GM03348 (cell line): Measurements from ENCODE around the gene KATNAL2.
A peak's percentile ranks its signal among the peaks of the same experiment; 100 is the strongest.
"Not testable (repeated sequence)": the region's sequence is repeated elsewhere in the genome, so short reads cannot be mapped to it uniquely, and the experiment has no call there.

Source experiments
- DNase-seq: peaks from one replicate; pipeline ENCODE4 v3.0.0; 2012; ENCODE audit warnings: low spot score

The KATNAL2 gene

DNA sequence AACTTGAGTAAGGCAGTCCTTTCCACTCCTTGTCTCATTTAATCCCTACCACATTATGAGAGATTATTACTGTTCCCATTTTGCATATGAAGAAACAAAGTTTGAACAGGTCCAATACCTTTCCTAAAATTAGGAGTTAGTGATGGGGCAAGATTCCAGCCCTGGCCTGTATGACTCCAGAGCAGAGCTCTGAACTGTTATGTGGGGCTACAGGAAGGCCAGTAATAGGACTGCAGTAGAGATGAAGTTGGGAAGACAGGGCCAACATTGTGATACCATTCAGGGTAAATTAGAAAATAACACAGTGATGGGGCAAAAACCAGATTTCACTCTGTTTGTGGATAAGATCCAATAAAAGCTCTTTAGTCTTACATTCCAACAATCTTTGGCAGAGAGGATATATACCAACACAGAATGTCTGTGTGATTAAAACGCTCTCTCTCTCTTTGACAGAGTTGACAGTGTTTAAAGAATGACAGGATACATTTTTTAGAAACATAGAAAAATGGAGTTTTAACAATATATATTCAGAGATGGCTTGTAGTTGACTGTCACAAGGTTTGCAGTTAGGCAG is 22.7 kb downstream of the KATNAL2 start:
- no peak for DNase-seq

DNA sequence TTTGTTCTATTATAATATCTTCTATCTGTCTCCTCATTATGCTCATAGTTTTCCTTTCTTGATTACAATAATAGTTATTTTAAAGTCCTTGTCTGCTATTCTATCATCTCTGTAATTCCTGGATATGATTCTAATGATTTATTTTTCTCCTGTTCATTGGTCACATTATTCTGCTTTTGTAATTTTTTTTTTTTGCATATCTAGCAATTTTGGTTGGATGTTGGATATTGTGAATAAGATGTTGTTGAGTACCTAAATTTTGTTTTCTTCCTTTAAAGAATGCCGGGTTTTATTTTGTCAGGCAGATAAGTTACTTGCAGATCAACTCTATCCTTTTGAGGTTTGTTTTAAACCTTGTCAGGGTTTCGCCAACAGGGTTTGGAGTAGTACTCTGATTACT is 25.2 kb downstream of the KATNAL2 start:
- DNase-seq: no peak

DNA sequence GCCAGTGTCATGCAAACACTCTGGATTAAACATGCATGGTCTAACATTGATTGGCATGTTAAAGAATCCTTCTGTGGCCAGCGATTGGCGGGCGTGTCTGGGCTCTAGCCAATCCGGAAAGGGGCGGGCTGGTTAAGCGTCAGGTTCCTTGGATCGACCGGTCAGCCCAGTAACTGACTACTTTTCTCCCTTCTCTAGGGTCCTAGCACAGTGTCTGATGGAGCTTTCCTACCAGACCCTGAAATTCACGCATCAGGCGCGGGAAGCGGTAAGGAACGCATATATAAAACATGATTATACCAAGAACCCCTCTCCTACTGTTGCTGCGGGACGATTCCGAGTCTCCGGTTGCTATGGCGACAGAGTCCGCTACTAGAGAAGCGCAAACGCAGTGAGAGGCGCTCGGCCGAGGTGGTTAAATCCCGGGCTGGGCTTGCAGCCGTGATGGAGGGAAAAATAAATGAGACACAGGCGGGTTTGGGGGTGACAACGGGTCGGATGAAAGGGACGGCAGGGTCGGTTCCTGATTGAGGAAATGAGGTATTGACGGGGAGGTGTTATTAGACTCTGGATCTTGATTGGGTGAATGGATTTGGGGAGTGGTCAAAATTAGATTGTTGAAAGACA is 29.4 kb downstream of the KATNAL2 start:
- DNase-seq: peak; percentile 91

DNA sequence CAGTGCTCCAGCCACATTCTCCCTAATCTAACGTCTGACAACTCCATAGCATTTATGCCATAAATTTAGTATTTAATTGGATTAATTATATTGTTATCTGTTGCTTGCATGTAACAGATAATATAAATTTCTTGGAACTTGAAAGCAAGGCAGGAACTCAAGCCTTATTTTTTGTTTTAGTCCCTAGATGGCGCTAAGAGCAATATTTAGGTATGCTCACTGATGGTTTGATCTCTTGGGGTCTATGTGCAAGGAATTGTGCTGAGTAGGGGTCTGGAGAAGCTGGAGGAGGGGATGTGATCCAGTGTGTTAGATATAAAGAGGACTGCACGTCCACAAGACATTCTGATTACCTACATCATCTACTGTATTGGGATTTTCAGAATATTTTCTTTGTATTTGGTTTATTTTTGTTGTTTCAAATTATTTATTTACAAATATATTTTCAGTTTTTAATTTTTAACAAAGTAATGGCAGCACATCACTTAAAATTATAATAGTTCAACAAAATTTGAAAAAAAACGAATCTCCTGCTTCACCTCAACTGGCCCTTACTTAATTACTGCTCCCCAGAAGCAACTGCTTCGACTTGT is 32.8 kb downstream of the KATNAL2 start:
- peak; percentile 36 for DNase-seq

DNA sequence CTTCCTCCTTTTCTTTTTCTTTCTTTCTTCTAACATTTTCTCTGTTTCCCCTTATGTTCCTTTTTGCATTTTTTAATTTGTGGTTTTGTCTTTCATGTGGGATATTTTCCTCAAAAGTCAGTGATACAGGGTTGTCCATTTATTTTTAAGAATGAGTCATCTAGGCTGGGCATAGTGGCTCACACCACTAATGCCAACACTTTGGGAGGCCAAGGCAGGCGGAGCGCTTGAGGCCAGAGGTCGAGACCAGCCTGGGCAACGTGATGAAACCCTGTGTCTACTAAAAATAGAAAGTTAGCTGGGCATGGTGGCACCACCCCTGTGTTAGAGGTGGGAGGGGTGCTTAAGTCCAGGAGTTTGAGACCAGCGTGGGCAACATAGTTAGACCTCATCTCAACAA is 35.8 kb downstream of the KATNAL2 start:
- DNase-seq: no peak

DNA sequence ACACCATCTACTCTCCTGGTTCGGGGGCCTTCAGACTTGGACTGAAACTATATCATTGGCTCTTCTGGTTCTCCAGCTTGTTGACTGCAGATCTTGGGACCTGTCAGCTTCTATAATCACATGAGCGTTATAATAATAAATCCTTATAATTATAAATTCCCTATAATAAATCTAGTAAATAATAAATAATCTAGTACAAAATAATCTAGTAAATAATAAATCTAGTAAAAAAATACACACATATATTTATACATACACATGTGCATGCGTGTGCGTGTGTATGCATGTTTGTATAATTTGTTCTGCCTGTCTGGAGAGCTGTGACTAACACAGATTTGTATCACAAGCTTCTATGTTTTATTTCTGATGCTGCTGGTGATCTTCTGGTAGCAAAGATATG is 40.8 kb downstream of the KATNAL2 start:
- DNase-seq: no peak

DNA sequence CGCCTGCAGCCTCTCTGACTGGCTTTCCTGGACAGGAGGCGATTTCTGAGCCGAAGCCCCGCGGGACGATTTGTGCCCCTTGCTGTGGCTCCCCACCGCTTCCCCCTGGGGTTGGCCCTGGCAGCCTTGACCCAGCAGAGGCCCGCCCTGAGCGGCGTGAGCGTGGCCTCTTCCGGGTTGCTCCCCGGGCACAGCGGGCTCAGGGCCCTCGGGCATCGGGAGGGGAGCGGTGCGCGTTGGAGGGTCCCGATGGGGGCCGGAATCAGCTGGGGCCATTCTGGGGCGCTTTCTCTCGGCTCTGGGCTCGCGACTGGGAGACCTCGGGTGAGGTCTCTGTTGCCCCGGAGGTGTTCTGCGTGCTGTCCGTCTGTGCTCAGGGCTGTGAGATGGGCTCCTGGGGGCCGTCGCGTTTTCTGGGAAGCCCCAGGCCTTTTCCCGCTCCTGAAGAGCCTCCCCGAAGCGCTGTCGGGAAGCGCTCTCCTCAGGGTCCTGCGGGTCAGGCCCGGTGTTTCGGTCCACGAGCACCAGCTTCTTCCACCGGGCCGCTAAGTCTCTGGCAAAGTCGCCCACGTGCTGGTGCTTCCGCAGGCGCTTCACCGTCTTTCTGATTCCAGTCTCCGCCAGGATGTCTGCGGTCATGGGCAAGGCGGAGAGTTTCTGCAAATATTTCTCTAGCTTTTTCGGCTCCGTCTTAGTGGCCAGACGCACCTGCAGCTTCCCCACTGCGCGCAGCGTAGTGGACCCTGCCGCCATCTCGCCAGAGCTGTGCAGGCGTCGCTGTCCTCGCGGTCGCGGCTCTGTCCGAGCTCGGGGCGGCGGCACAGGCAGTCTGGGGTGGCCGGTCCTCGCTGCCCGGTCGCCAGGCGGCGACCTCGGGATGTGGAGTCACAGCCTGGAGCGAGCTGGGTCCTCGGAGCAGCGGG is 46.5 kb downstream of the KATNAL2 start:
- not testable (repeated sequence) for DNase-seq

DNA sequence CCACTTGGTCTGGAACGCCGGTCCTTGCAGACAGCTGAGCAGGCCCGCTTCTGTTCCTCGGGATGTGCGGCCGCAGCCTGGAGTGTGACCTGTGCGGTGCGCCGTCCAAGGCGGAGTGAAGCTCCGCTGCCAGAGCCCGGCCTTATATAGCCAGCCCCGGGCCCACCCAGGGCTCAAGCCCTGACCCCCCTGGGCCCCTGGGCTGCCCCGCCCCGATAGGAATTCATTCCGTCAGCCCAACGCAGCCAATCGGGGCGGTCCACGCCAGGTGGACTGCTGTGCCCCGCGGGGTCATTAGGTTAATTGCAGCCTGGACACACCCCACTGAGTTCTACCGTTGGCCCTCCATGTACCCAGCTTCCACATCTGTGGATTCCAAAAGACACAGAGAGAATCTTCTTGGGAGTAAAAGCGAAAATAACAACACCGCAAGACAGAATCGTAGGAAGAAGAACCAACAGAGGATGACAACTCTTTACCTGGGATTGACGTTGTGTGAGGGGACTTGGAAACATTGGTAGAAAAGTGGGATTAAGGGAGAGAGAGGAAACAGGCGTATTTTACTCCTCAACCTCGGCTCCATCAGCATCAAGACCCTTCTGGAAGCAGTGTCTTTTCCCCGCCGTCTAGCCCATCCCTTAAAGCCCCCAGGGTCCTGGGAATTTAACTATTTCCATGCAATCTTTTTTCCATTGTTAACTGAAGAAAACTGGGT is 47.3 kb downstream of the KATNAL2 start:
- not testable (repeated sequence) for DNase-seq

DNA sequence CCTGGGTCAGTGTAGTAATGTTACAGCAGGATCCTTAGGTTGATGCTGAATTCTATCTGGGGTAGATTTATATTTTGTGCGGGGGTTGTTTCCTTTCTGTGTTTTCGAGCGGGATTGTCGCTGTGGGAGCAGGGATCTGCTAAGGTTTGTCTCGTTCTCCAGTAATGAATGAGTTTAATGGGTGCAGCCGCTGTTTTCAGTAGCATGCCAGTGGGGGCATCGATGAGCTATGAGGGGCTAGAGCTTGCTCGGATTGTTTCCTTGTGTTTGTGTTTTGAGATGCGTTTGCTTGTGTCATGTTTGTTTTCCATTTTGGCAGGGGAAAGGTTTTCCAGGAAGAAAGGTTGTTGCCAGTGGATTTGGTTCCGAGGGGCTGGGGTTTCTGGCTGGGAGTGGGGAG is 48.9 kb downstream of the KATNAL2 start:
- DNase-seq: not testable (repeated sequence)

DNA sequence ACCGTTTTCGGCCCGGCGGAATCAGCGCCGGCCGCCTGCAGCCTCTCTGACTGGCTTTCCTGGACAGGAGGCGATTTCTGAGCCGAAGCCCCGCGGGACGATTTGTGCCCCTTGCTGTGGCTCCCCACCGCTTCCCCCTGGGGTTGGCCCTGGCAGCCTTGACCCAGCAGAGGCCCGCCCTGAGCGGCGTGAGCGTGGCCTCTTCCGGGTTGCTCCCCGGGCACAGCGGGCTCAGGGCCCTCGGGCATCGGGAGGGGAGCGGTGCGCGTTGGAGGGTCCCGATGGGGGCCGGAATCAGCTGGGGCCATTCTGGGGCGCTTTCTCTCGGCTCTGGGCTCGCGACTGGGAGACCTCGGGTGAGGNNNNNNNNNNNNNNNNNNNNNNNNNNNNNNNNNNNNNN is 52.1 kb downstream of the KATNAL2 start:
- DNase-seq: not testable (repeated sequence)

DNA sequence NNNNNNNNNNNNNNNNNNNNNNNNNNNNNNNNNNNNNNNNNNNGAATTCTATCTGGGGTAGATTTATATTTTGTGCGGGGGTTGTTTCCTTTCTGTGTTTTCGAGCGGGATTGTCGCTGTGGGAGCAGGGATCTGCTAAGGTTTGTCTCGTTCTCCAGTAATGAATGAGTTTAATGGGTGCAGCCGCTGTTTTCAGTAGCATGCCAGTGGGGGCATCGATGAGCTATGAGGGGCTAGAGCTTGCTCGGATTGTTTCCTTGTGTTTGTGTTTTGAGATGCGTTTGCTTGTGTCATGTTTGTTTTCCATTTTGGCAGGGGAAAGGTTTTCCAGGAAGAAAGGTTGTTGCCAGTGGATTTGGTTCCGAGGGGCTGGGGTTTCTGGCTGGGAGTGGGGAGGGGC is 102.5 kb downstream of the KATNAL2 start:
- DNase-seq: not testable (repeated sequence)

DNA sequence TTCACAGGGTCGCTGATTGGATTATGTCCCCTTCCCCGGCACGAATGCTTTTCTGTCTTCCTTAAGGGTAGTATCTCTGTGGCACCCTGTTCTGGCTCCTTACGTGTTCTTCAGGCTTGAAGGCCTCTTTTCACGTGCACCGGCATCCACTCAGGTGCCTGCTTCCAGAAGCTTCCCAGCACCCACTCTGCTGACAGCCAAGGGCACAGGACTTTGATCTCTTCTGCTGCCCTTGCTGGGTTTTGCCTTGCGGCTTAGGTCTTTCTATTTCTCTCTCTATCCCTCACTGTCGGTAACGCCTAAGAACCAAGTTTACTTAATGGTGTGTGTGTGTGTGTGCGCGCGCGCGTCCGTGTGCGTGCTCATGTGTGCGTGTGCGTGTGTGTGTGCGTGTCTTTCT is 103.4 kb downstream of the KATNAL2 start:
- not testable (repeated sequence) for DNase-seq

DNA sequence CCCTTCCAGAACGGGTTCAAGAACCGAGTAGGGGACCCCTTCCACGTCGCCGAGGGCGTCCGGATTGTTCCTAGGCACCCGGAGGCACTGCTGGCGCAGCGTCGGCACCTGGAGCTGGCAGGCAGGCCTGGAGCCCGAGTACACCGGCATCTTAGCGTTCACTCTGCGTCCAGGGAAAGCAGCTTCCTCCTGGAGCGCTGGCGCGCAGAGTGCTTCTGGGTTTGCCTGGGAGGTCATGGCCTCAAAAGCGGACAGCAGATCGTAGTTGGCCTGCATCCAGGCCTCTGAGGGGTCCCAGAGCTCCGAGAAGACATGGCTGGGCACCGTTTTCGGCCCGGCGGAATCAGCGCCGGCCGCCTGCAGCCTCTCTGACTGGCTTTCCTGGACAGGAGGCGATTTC is 105.4 kb downstream of the KATNAL2 start:
- not testable (repeated sequence) for DNase-seq

DNA sequence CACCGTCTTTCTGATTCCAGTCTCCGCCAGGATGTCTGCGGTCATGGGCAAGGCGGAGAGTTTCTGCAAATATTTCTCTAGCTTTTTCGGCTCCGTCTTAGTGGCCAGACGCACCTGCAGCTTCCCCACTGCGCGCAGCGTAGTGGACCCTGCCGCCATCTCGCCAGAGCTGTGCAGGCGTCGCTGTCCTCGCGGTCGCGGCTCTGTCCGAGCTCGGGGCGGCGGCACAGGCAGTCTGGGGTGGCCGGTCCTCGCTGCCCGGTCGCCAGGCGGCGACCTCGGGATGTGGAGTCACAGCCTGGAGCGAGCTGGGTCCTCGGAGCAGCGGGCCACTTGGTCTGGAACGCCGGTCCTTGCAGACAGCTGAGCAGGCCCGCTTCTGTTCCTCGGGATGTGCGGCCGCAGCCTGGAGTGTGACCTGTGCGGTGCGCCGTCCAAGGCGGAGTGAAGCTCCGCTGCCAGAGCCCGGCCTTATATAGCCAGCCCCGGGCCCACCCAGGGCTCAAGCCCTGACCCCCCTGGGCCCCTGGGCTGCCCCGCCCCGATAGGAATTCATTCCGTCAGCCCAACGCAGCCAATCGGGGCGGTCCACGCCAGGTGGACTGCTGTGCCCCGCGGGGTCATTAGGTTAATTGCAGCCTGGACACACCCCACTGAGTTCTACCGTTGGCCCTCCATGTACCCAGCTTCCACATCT is 106.5 kb downstream of the KATNAL2 start:
- DNase-seq: not testable (repeated sequence)

DNA sequence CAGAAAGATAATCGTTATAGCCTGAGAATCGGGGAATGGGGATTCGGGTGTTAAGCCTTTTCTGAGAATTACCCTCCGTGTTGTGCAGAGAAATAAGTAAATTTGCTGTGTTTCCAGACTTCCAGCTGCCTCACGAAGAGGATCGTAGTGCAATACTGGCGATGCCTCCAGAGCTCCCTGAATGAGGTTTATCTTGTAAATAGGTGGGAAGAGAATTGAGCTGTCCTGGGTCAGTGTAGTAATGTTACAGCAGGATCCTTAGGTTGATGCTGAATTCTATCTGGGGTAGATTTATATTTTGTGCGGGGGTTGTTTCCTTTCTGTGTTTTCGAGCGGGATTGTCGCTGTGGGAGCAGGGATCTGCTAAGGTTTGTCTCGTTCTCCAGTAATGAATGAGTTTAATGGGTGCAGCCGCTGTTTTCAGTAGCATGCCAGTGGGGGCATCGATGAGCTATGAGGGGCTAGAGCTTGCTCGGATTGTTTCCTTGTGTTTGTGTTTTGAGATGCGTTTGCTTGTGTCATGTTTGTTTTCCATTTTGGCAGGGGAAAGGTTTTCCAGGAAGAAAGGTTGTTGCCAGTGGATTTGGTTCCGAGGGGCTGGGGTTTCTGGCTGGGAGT is 108.3 kb downstream of the KATNAL2 start:
- DNase-seq: not testable (repeated sequence)

DNA sequence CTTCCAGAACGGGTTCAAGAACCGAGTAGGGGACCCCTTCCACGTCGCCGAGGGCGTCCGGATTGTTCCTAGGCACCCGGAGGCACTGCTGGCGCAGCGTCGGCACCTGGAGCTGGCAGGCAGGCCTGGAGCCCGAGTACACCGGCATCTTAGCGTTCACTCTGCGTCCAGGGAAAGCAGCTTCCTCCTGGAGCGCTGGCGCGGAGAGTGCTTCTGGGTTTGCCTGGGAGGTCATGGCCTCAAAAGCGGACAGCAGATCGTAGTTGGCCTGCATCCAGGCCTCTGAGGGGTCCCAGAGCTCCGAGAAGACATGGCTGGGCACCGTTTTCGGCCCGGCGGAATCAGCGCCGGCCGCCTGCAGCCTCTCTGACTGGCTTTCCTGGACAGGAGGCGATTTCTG is 111.3 kb downstream of the KATNAL2 start:
- DNase-seq: not testable (repeated sequence)

DNA sequence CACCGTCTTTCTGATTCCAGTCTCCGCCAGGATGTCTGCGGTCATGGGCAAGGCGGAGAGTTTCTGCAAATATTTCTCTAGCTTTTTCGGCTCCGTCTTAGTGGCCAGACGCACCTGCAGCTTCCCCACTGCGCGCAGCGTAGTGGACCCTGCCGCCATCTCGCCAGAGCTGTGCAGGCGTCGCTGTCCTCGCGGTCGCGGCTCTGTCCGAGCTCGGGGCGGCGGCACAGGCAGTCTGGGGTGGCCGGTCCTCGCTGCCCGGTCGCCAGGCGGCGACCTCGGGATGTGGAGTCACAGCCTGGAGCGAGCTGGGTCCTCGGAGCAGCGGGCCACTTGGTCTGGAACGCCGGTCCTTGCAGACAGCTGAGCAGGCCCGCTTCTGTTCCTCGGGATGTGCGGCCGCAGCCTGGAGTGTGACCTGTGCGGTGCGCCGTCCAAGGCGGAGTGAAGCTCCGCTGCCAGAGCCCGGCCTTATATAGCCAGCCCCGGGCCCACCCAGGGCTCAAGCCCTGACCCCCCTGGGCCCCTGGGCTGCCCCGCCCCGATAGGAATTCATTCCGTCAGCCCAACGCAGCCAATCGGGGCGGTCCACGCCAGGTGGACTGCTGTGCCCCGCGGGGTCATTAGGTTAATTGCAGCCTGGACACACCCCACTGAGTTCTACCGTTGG is 112.4 kb downstream of the KATNAL2 start:
- DNase-seq: not testable (repeated sequence)

DNA sequence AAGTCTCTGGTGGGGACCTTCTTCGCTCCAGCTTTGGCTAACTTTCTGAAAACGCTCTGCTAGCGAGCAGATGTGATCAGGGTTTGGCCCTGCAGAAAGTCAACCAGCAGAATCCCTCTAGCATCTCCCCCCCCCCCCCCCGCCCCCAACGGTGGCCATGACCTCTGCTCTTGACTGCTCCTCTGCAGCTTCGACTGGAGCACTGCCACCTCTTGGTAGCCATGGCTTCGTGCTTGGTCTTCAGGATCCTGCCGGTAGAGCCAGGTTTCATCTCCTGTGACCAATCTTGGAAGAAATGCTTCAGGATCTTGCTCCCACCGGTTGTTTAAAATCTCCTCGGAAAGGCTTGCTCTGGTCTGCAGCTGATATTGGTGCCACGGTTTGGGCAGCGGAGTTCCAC is 113.5 kb downstream of the KATNAL2 start:
- not testable (repeated sequence) for DNase-seq

DNA sequence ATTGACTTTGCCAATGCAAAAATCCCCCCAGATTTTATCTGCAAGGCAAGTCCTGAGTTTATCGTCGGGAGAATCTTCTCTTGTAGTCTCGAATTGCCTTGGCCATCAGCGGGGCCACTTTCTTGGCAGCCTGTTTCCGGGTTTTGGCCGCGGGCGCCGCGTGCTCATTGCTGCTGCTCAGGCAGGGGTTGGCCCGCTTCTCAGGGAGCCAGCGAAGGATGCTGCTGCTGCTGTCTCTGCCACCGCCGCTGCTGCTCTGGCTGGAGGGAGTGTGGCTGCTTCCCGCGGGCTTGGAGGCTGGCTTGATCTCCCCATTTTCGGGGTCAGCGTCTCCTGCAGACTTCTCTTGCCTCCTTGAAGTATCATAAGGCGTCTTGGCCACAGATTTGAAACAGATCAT is 115.5 kb downstream of the KATNAL2 start:
- DNase-seq: no peak

DNA sequence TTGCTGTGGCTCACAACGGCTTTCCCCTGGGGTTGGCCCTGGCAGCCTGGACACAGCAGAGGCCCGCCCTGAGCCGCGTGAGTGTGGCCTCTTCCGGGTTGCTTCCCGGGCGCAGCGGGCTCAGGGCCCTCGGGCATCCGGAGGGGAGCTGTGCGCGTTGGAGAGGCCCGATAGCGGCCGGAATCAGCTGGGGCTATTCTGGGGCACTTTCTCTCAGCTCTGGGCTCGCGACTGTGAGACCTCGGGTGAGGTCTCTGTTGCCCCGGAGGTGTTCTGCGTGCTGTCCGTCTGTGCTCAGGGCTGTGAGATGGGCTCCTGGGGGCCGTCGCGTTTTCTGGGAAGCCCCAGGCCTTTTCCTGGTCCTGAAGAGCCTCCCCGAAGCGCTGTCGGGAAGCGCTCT is 117.2 kb downstream of the KATNAL2 start:
- DNase-seq: not testable (repeated sequence)
